NCI-H187 treated with DMSO at 0.1 percent for 48 hours (cell line): ENCODE data around the gene ABCA3.
A peak's percentile ranks its signal among the peaks of the same experiment; 100 is the strongest.

Experiments
- DNase-seq: peaks from one replicate; lab custom pipeline; 2025; lab: John Stamatoyannopoulos, UW

Gene ABCA3

DNA sequence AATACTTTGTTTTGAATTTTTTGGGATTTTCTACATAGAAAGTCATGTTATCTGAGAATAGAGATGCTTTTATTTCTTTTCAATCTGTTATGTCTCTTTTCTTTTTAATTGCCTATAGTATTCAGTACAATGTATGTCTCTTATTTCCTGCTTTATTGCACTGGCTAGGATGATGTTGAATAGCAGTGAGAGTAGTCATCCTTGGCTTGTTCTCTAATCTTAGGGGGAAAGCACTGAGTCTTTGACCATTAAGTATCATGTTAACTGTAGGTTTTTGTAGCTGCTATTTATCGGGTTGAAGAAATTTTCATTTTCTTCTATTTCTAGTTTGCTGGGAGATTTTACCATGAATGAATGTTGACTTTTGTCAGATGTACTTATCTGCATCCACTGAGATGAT lies 10.0 kb upstream of the ABCA3 start:
- no peak for DNase-seq

DNA sequence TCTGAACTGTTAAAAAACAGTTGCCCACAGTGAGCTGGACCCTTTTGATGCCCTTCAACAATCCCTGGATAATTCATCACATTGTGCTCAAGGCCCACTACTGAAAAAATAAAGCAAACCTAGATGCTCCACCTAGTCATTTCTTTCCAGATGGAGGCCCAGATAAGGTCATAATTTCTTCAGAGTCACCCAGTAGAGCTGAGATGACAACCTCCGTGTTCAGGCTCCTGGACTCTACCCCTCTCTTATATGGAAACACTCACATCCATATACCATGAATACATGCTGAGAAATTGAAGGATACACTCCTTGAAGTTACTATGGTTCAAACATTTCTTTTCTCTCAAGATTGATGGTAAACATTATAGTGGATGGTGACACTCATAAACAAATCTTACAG lies 2.7 kb upstream of the ABCA3 start:
- no peak for DNase-seq

DNA sequence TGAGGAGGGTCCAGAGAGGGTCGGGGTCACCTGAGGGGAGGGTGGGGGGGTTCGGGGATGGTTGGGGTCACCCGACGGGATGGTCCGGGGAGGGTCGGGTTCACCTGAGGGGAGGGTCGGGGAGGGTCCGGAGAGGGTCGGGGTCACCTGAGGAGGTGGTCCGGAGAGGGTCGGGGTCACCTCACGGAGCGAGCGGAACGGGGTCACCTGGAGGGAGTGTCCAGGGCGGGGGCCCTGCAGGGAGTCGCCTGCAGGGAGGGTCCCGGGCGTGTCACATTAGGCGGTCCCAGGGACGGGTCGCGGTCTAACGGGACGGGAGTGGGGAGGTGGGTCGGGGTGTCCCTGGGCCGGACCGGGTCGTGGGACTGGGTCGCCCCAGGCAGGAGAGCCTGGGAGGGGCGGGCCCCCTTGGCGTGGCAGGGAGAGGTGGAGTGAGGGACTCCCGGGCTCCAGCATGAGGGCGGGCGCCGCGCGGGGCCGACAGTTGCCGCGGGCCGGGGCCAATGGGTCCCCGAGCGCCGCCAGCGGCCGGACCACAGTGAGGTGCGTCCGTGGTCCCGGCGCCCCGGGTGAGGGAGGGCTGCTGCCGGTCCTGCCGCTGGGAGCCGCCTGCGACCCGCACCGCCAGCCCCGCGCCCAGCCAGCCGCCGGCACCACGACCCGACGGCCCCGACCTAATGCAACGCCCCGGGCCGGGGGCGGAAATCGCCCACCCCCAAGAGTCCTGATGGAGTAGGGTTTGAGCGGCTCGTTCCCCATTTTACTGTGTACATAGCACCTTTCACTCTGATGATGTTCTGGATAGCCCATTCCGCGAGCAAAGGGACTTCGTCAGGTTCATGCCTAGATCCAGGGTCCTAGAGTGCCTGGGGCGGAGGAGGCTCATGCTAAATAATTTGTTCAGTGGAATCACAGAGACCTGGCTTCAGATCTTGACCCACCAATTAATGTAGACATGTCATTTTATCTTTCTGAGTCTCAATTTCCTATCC lies 1.2 kb upstream of the ABCA3 start:
- DNase-seq: no peak

DNA sequence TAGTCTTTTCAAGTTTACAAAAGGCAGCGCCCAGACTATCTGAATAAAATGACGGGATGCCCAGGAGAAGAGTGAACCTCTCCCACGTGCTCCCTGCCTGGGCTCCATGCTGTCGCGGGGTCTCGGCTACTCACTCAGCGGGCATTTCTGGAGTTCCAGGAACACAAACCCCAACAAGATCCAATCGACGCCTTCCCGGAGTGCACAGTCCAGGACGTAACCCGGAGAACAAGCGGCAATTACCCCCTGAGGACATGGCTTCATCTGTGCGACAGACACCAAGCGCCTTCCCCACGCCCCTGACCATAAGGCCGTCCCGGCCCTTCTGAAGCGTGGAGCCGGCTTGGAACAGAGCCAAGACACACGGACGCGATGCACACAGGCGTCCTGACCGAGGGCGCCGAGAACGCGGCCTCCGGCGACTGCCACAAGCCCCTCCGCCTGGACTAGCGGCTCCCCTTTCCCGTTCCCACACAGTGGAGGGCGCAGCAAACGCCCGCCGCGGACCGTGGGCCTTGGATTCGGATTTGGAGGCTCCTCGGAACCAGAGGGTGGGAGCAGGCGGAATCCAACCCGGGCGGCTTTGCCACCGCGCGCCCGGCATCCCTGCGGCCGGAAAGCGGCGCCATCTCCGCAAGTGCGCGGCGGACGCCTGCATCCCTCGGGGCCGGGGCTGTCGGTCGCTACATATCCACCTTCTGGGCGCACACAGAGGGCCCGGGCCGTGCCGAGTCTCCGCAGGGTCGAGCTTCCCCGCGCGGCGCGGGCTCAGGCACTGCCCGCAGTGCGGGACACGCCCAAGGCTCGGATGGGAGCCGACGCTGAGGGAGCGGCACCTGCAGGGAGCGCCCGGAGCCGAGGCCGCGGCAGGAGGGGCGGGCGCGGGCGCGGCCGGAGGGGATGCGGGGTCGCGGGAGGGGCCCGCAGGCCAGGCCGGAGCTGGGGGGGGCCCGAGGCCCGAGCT lies 725 bp downstream of the ABCA3 start:
- no peak for DNase-seq

DNA sequence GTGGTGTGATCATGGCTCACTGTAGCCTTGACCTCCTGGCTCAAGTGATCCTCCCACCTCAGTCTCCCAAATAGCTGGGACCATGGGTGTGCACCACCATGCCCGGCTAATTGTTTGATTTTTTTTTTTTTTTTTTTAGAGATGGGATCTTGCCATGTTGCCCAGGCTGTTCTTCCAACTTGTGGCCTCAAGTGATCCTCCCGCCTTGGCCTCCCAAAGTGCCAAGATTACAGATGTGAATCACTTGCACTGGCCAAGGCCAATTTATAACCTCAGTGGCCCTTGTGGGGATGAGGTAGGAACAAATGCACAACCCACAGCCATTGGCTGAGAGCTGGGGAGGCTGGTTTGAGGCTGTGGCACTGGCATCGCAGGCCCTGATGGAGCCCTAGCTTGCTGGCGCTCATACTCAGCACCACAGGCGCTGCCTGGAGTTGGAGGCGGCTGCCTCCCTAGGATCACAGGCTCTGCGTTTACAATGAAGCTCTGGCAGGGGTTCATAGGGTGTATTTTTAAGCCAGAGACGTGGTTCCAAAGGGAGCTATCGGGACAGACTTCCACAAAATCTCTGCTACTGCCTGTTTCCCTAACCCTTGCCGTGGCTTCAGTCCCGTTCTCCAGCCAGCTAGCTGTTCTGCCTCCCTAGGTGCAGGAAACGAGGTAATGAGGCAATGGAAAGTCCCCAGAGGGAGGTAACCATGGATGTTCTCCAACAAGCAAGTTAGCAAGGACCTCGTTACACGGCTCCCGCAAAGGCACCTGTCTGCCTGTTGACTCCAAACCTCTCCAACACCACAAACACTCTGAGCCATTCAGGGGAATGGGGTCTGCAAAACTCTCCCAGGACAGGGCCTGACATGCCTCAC lies 2.9 kb downstream of the ABCA3 start:
- DNase-seq: no peak

DNA sequence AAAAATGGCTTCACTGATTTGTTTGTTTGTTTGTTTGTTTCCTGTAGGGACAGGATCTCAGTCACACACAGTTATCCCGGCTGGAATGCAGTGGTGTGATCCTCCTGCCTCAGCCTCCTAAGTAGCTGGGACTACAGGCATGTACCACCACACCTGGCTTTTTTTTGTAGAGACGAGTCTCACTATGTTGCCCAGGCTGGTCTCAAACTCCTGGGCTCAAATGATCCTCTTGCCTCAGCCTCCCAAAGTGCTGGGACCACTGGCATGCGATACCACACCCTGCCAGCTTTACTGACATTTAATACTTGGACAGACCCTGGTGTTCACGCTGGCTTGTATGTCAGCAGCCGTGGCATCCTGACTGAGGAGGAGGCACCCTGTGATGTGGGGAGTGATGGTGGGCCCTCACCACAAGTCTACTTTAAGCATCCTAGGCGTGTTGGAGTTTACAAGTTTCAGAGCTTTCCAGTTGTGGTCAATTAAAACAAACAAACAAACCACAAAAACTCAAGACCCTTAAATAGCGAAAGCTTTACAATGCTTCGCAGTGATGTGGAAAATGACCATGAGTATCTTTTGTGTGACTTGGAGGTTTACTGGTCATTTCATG lies 5.1 kb downstream of the ABCA3 start:
- no peak for DNase-seq

DNA sequence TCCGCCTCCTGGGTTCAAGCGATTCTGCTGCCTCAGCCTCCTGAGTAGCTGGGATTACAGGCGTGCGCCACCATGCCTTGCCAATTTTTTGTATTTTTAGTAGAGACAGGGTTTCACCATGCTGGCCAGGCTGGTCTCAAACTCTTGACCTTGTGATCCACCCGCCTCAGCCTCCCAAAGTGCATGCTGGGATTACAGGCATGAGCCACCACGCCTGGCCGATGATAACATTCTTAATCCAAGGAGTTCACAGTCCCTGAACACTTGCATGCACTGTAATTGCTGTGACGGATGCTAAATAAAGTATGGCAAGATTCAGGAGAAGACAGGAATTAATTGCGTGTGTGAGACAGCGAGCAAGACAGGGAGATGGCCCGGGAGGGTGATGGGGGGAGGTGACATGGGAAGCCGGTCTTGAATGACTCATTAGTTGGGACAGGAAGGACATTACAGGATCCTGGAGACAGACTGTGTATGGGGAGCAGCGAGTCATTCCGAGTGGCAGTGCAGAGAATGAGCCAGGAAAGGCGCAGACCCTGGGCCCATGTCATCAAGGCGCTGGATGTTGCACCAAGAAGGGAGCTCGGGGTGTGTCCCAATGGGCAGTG lies 6.7 kb downstream of the ABCA3 start:
- DNase-seq: no peak

DNA sequence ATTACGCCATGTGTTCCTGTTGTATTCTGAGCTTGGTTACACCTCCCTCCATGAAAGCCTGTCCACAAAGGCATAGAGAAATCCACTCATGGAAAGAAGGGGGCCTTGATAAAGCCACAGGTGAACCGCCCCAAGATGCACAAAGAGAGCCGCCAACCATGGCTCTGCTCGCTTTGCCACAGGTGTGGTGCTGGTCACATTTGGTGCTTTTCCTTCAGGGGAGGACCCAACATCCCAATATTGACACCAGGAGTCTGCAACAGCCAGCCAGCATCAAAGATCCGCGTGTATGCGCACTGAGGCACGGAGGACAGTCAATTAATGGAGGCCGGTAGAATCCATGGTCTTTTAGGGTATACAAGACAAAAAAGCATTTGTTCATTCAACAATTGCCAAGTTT lies 7.3 kb downstream of the ABCA3 start:
- DNase-seq: no peak

DNA sequence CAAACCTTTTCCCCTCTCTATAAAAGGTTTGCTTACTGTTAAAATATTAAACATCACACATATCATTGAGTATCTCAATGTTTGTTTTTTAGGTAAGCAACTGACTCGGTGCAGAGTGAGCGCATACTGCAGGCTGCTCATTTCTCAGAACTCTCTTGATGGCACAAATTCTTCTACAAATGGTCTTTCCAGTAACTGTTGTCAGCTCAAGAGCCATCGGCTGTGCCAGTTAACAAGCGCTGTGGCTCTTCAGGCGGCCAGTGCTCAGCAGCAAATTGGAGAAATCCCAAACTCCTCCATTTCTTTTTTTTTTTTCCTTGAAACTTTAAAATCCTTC lies 8.6 kb downstream of the ABCA3 start:
- no peak for DNase-seq

DNA sequence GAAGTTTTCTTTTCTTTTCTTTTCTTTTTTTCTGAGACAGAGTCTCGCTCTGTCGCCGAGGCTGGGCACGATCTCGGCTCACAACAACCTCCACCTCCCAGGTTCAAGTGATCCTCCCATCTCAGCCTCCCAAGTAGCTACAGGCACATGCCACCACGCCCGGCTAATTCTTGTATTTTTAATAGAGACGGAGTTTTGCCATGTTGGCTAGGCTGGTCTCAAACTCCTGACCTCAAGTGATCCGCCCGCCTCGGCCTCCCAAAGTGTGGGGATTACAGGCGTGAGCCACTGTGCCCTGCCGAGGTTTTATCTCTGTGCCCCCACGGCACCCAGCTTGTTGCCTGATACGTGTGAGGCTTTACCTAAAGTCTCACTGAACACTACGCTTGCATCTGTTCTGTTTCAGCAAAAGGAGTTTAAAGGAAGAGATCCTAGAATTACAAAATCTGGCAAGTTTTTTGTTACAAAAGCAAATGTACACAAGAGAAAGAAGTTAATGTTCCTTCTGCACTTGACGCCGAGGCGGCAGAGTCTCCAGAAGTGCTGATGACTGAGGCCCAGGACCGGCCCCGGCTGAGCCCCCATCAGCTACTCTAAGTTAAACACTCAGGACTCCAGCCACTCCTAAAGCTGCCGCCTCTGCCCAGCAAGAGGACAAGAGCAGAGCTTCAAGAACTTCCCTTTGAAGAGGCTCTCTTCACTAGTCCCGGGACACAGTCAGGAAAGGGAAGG lies 9.2 kb downstream of the ABCA3 start:
- DNase-seq: no peak

DNA sequence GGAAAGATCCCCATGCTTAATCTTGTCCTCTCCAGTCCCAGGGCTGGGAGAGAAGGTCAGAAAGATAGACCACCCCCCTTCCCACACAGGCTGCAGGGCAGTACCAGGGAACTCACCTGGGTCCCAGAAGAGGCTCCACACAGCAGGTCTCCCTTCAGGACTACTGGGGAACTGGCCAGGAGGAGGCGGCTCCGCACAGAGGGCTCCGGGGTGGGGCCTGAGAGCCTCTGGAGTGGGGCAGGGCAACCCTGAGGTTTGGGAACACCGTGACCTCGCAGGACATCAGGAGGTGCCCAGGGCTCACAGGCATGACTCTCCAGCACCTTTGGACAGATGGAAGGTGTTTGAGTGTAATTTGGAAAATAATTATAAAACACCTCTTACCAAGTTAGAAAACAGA lies 11.0 kb downstream of the ABCA3 start:
- DNase-seq: no peak

DNA sequence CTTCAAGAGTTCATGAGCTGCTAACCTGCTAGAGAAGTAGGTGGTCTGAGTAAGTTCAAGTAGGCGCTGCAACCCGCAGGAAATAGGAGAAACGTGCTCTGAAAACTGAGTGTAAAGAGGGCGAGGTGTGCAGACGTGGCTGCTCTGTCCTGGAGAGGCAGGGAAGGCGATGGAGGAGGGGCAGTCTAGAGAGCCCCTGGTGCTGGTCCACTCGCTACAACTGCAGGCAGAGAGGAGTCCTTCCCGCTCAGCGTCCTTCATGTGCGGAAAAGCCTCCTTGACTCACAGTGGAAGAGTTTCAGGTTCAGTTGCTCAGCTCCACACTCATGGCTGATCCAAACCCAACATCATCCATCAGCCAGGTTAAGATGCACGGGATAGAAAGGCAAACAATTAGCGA lies 12.1 kb downstream of the ABCA3 start:
- peak; percentile 63 for DNase-seq

DNA sequence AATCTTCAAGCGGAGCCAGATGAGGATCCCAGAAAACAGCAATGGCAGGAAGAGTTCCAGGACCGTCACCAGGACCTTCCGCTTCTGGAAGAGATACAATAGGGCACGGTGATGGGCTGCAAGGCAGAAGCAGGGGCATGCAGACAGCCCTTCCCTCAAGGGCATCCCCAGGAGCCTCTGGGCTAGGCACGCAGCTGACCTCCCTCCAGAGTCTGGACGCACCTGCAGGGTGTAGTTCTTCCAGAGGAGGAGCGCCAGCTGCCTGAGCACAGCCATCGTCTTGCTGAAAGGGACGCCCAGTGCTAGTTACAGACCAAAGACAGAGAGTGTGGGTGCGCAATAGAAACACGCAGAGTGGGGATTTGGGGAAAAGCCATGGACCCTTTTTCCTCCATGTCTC lies 14.3 kb downstream of the ABCA3 start:
- DNase-seq: no peak

DNA sequence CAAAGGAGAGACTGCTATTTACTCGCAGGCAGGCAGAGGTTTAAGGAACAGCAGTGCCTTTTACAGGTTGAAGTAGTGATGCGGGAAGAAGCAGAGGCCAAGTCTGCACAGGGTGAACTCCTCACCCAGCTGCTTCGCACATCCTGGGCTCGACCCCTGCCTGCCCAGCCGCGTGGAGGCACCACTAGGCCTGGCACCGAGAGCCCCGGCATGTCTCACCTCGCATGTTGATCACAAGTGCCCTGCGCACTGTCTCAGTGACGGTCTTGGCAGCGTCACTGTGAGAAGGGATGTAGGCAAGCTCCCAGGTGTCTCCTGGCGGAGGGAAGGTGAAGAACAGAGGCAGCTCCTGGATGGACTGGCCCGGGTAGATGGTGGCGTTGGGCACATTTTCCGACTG lies 14.7 kb downstream of the ABCA3 start:
- no peak for DNase-seq

DNA sequence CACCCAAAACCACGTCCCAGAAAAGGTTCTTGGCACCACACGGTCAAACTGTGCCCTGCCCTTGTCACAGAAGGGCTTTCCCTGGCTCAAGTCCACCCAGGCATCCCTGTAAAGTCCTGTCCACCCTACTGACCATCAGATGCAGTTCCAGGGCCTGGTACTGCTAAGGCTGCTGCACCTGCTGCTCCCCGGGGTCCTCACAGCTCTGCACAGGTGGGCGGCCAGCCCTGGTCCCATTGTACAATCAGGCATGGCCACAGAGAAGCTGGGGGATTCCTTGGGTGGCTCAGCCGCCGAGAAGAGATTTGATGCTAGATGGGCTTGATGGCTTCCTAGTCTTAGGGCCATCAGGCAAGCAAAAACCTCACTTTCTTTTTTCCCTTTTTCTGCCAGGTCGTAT lies 15.3 kb downstream of the ABCA3 start:
- no peak for DNase-seq

DNA sequence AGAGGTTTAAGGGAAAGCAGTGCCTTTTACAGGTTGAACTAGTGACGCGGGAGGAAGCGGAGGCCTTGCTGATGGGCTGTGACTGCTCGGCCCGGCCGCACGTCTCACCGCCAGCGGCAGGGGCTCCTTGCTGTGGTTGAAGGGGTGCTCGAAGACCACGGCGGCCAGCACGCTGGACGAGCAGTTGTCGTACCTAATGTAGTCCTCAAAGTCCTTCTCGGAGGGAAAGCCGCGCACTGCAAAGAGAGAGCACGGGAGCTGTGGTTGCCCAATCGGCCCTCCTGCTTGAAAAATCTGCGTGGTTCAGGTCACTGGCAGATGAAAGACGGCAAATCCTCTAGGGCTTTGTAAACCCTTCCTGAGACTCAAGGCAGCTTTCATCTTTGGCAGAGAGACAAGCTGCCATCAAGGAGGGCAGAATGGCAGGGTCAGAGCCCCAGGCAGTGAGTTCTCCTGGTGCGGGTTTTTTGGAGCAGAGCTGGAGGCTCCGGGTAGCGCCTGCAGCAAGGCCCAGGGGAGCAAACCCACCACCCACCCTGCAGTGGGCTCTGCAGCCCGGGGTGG lies 16.1 kb downstream of the ABCA3 start:
- no peak for DNase-seq

DNA sequence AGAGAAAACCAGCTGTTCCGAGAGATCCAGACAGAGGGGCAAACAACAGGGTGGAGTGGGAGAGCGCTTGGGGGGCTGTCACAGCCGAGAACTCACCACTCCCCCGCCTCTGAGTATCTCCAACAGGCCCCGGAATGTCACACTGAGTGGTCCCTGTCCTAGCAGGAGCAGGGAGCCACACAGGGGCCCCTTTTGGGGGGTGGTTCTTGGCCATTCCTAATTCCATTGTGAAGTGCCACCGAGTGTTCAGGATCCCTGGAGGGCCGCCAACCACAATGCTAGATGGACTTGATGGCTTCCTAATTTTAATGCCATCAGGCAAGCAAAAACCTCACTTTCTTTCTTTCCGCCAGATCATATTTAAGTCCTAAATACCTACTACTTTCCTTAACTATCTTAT lies 16.8 kb downstream of the ABCA3 start:
- DNase-seq: no peak

DNA sequence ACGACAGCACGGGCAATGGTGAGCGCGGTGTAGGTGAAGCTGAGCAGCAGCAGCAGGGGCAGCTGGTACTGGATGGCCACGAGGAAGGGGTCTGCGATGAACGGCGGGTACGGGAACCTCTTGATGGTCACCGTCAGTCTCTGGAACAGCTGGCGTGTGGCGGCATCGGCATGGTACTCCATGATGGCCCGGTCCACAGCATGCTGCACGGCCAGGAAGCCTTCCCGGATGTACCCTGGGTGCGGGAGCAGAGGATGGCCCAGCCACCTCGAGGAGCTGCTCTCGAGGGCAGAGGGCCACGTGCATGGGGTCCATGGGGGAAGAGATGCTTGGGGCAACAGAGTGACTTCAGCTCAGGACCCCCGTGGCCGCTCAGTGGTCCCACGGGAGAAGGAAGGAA lies 20.9 kb downstream of the ABCA3 start:
- no peak for DNase-seq

DNA sequence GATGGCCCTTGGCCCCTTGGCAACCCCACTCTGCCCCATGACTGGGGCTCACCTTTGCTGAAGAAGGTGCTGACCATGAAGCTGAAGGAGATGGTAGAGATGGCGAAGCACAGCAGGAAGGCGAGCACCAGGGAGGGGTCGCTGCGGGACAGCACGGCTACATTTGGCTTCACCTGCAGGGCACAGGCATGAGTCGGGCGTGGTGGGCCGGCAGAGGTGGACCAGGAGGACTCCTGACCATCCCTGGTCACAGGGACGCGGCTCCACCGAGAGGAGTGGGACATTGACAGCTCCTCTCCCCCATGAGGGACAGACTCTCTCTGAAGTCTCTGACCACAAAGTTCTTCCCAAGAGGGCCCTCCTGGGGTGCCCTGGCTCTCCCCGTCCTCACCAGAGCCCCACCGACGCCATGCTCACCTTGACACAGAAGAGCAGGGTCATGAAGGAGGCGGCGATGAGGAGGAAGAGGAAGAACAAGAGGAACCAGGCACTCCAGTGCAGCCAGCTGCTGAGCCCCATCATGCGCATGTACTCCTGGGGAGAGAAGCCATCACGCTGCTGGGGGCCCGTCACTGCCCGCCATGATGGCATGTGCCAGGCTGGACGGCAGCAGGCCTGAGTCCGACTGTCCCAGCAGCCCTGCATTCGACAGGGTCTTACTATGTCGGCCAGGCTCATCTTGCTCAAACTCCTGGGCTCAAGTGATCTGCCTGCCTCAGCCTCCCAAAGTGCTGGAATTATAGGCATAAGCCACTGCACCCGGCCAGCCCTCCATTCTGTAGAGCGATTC lies 23.1 kb downstream of the ABCA3 start:
- DNase-seq: no peak
